Prostate gland (tissue), 2 donors: Measurements from ENCODE around the gene E2F2. TPM values are rescaled to one million over a fixed set of nuclear protein-coding genes. Genes with fewer than 3 reads are reported as not detected.

Experiments used
- DNase-seq: peaks from one replicate; pipeline ENCODE4 v3.0.0-alpha.2; 2019; ENCODE audit warnings: low spot score
- H3K27ac ChIP-seq, 2 donors: fragments of 200-600 bp; sonication (generic); 2 replicates each; pipeline ENCODE4 v1.5.1; 2017 to 2019
- H3K27me3 ChIP-seq: fragments of 200-600 bp; sonication (generic); replicated peaks from 2 replicates; pipeline ENCODE4 v1.5.1; 2019; ENCODE audit not compliant: insufficient read depth
- H3K36me3 ChIP-seq, 2 donors: fragments of 200-600 bp; sonication (generic); 1 replicate in 1 of 2; 2 replicates in 1 of 2; pipeline versions ENCODE4 v1.5.1 to v1.8.1; 2017 to 2019
- H3K4me1 ChIP-seq: fragments of 200-600 bp; sonication (generic); replicated peaks from 2 replicates; pipeline ENCODE4 v1.5.1; 2019
- H3K4me3 ChIP-seq, 2 donors: fragments of 200-600 bp; sonication (generic); 2 replicates each; pipeline ENCODE4 v1.5.1; 2017 to 2019
- H3K9me3 ChIP-seq: fragments of 200-600 bp; sonication (generic); 2 replicates; pipeline ENCODE4 v1.5.1; 2017
- POLR2A ChIP-seq: fragments of 450-650 bp; IDR thresholded peaks from one replicate; pipeline ENCODE4 v1.6.1; 2016; ENCODE audit warnings: antibody characterized with exemption, mild to moderate bottlenecking
- POLR2AphosphoS5 ChIP-seq: sonication (generic); formaldehyde crosslinking; IDR thresholded peaks from one replicate; pipeline ENCODE4 v1.6.1; 2017; ENCODE audit warnings: antibody characterized with exemption
- WGBS: methylation state at CpG from one replicate; pipeline ENCODE4 v1.1.5; 2018; 5-methylcytosine and 5-hydroxymethylcytosine counted together
- intact Hi-C: fragments of 100-400 bp; cut with DNase I; formaldehyde crosslinking; loops from one replicate; pipeline ENCODE4 v1.14.2; 2022
- total RNA-seq, 2 donors: library from RNA; depleted of rRNA; stranded (reverse); fragments of >200 nt; gene quantifications; one replicate each; pipeline ENCODE4 v1.1.0, GENCODE V29; 2016
- TF ChIP-seq, protein P1 (sequence below), 4 experiments: fragments of 200-600 bp in 2 of 4; fragments of 450-650 bp in 2 of 4; sonication (generic) in 2 of 4; IDR thresholded peaks; 1 replicate in 3 of 4; 2 replicates in 1 of 4; pipeline ENCODE4 v1.5.1; 2016 to 2019; ENCODE audit warnings: antibody characterized with exemption in 4 of 4, mild to moderate bottlenecking in 2 of 4, moderate library complexity in 2 of 4

The E2F2 gene
- total RNA-seq, 2 donors from 2014 or later: 1.0 to 4.1 TPM

DNA sequence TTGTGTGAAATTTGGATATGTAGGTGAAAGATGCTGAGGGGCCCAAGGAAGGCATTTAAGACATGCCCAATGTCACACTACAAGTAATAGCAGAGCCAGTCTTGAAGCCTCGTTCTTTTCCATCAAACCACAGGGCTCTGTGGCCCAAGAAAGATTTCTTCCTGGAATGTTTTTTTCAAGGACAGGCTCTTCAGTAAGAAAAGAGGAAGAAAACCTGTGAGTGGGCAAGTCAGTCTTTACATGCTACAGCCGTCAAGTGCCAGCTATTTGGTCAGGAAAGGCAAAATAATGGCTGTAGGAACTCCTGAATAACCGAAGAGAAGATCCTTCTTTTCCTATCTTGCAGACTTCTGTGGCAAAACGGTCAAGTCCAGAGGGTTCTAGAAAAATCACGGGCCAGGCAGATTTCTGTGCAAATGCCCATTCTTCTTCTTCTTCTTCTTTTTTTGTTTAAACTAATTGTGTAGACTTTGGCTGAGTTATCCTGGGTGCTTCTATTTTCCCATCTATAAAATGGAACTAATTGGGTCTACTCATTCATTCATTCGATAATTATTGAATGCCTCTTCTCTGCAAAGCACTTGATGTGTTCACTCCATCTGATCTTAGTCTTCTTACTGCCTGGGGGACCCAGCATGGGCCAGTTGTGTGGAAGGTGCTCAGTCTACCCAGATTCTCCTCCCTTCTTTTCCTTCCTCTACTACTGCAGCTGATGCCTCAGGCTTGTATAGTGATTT lies 30.2 kb upstream of the E2F2 start:
- Histone ChIP-seq H3K27me3 (no peaks in the 10 kb centered on the region), H3K27ac (peak overlapping the region; percentile 86 to 95), H3K4me1 (peaks cover 3% of the 10 kb centered on the region), H3K36me3 (no peaks in the 10 kb centered on the region), H3K9me3 (no peaks in the 10 kb centered on the region), H3K4me3 (no peak overlapping the region)
- DNase-seq: no peak
- WGBS: 37% methylated on average over 6 of the region's 6 CpGs
- TF ChIP-seq POLR2AphosphoS5: no peak
- TF ChIP-seq, protein P1, sequence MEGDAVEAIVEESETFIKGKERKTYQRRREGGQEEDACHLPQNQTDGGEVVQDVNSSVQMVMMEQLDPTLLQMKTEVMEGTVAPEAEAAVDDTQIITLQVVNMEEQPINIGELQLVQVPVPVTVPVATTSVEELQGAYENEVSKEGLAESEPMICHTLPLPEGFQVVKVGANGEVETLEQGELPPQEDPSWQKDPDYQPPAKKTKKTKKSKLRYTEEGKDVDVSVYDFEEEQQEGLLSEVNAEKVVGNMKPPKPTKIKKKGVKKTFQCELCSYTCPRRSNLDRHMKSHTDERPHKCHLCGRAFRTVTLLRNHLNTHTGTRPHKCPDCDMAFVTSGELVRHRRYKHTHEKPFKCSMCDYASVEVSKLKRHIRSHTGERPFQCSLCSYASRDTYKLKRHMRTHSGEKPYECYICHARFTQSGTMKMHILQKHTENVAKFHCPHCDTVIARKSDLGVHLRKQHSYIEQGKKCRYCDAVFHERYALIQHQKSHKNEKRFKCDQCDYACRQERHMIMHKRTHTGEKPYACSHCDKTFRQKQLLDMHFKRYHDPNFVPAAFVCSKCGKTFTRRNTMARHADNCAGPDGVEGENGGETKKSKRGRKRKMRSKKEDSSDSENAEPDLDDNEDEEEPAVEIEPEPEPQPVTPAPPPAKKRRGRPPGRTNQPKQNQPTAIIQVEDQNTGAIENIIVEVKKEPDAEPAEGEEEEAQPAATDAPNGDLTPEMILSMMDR (IDR thresholded peaks at IDR 0.05): no peak
- no peak for TF ChIP-seq POLR2A
- intact Hi-C loops: no loop called here

DNA sequence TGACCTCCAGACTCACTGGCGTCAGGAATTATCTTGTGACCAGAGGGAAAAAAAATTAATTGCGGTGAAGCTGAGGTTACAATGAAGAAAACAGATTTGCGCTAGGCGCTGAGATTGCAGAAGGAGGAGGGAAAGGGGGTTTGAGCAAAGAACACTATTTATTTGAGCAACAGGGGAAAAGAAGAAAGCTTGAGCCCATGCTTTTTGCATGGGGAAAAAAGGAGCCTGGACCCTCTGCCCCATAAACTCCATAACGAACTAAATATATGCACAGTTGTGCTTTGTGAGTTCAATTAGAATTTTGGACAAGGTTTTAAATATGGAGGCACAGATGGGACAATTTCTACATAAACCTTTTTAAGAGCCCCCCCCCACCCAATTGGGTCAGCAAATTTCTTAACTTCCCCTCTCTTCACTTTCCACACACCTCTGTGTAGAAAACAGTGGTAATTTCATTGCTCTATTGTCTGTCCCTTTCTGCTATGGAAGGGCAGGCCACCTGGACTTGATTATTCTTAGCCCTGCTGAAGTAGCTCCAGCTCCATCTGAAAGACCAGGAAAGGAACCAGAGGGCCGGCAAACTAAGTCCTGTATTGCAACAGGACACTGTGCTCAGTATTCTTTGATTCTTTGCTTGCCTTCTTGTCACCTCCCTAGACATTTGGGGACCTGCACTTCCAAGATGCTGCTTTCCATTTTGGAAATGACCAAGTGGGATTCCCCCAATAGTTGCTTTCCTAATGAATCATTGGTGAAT lies 29.1 kb upstream of the E2F2 start:
- Histone ChIP-seq H3K36me3 (no peaks in the 10 kb centered on the region), H3K27ac (peak overlapping the region; percentile 86 to 95), H3K4me3 (peak overlapping the region; percentile 78 to 80), H3K9me3 (no peaks in the 10 kb centered on the region), H3K27me3 (no peaks in the 10 kb centered on the region), H3K4me1 (peaks cover 8% of the 10 kb centered on the region)
- 6% methylated on average over 6 of the region's 6 CpGs for WGBS
- no peak for DNase-seq
- intact Hi-C loops: no loop called here
- TF ChIP-seq POLR2AphosphoS5: no peak
- TF ChIP-seq, protein P1 (IDR thresholded peaks at IDR 0.05): no peak

DNA sequence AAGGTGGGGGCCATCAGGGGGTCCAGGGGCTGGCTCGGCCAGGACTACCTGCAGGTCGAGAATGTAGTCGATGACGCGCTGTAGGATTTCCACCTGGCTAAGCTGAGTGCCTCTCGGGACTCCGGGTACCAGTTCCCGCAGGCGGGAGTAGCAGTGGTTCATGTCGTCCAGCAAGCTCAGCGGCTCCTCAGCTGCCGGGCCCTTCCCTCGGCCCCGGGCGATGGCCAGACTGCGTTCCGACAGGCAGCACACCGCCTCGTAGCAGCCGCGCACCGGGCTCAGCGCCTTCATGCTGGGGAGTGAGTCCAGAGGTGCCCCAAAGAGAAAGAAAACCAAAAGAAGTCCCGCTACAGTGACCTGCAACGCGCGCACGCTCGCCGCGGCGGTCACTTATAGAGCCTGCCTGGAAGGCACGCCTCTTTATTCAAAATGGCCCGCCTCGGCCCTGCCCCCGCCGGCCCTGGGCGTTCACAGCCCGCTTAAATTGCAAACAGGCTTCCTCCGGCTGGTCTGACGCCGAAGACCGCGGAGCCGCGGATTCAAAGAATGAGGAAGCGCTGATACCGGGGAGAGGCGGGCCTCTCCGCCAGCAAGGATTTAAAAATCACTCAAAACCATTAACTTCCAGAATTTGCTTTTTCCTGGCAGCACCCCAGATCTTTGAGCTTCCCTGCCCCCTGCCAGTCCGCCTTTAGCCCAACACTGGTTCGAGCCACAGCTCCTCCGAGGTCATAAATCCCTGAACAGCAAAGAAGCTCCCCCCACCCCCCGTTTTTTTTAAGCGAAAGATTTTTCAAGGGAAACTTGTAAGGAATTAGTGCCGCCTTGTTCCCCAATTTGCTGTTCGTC lies 28.3 kb upstream of the E2F2 start, which contains the start of gene ID3:
Gene ID3, minus strand, starts transcription at position 366 of the 849 bp plus-strand sequence. Its CDS starts 75 bp downstream, at position 291.
- DNase-seq: peak; percentile 98
- TF ChIP-seq POLR2A (peak; percentile 99), POLR2AphosphoS5 (peak; percentile 99)
- TF ChIP-seq, protein P1 (IDR thresholded peaks at IDR 0.05): peak in 3 of 4 experiments; percentile 14 to 38 (median 19)
- H3K4me1 ChIP-seq: peaks cover 8% of the 10 kb centered on the region
- H3K27ac ChIP-seq: peak within 1 kb of the TSS; percentile 86 to 95
- no peaks in the 10 kb centered on the region for H3K36me3 ChIP-seq
- H3K4me3 ChIP-seq: peak within 1 kb of the TSS; percentile 78 to 80
- no peaks in the 10 kb centered on the region for H3K27me3 ChIP-seq
- intact Hi-C loops: no loop called here
- H3K9me3 ChIP-seq: no peaks in the 10 kb centered on the region
- WGBS: under 1% methylated on average over 55 of the region's 57 CpGs

DNA sequence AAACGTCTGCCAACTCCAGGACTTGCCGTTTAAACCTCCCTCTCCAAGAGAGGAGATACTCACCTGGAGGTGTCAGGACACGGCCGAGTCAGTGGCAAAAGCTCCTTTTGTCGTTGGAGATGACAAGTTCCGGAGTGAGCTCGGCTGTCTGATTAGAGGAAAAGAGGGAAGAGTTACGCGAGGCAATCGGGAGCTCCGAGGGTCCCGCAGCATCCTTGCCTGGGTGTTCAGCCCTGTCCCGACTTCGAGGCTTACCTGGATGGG lies 27.8 kb upstream of the E2F2 start:
- TF ChIP-seq, protein P1 (IDR thresholded peaks at IDR 0.05): no peak
- no peak for TF ChIP-seq POLR2AphosphoS5
- TF ChIP-seq POLR2A: no peak
- Histone ChIP-seq H3K9me3 (no peaks in the 10 kb centered on the region), H3K4me1 (peaks cover 8% of the 10 kb centered on the region), H3K27ac (peak overlapping the region; percentile 86 to 95), H3K4me3 (peak overlapping the region; percentile 78 to 80), H3K36me3 (no peaks in the 10 kb centered on the region), H3K27me3 (no peaks in the 10 kb centered on the region)
- 2% methylated on average over 14 of the region's 14 CpGs for WGBS
- intact Hi-C loops: no loop called here
- DNase-seq: no peak
